K562 (cell line): Measurements from ENCODE around the gene C2orf42. TPM values are rescaled to one million over a fixed set of nuclear protein-coding genes. Genes with fewer than 3 reads are reported as not detected.

Experiments
- ETS1 ChIP-seq: conservative IDR thresholded peaks from 2 replicates; pipeline ENCODE4 v1.6.1; 2011; ENCODE audit warnings: low read depth, mild to moderate bottlenecking, low read length; ENCODE audit not compliant: control insufficient read depth
- NCOA4 ChIP-seq: fragments of 450-650 bp; IDR thresholded peaks from 2 replicates; pipeline ENCODE4 v1.6.1; 2018; ENCODE audit warnings: mild to moderate bottlenecking; ENCODE audit not compliant: partially characterized antibody
- PHF21A ChIP-seq: fragments of 450-650 bp; IDR thresholded peaks from 2 replicates; pipeline ENCODE4 v1.6.1; 2017; ENCODE audit warnings: low read depth, borderline replicate concordance
- PKNOX1 ChIP-seq: fragments of 450-650 bp; IDR thresholded peaks from 2 replicates; pipeline ENCODE4 v1.6.1; 2016
- SMARCA5 ChIP-seq: fragments of 450-650 bp; IDR thresholded peaks from 2 replicates; pipeline ENCODE4 v1.6.1; 2016
- ZNF224 ChIP-seq: sonication (generic); formaldehyde crosslinking; IDR thresholded peaks from 2 replicates; pipeline ENCODE4 v1.8.0; 2022; ENCODE audit warnings: mild to moderate bottlenecking, missing genetic modification reagents
- polyA plus RNA-seq, 8 experiments: library from polyadenylated mRNA; depleted of rRNA in 4 of 8; stranded (reverse) in 5 of 8; unstranded in 3 of 8; fragments of >200 nt; fragmentation: Nextera tagmentation in 2 of 8; fragmentation: Illumina TruSeq in 1 of 8; extraction: Ambion mirVana in 2 of 8; extraction: Trizol in 1 of 8; gene quantifications; 2 replicates each; pipeline versions ENCODE4 v1.2.1 to v1.2.3, GENCODE V29; 2011 to 2014; ENCODE audit warnings: inconsistent platforms in 1 of 8, missing spikeins in 1 of 8
- total RNA-seq, 7 experiments: library from RNA; depleted of rRNA in 6 of 7; stranded (reverse); fragments of >200 nt in 6 of 7; fragmentation: Illumina TruSeq in 2 of 7; extraction: Trizol in 2 of 7; gene quantifications; 2 replicates each; pipeline versions ENCODE4 v1.2.1 to v1.2.3, GENCODE V29; 2011 to 2021; ENCODE audit warnings: low replicate concordance in 1 of 7
- TF ChIP-seq, protein P1 (sequence below): IDR thresholded peaks from 2 replicates; pipeline ENCODE4 v1.6.1; 2012; ENCODE audit warnings: low read depth, low read length, improper control_type of control experiment, borderline replicate concordance
- TF ChIP-seq, protein P2 (sequence below), 2 experiments: fragments of 450-650 bp; IDR thresholded peaks; 2 replicates each; pipeline ENCODE4 v1.6.1; 2016; ENCODE audit warnings: mild to moderate bottlenecking in 2 of 2, borderline replicate concordance in 1 of 2, low read depth in 1 of 2, moderate library complexity in 1 of 2

The C2orf42 gene
- total and polyA plus RNA-seq, 9 of the 15 experiments (the other 6 are each of a cell fraction or from before 2014, with no cell fraction given): 4.6 to 10.9 (median 7.5) TPM

- TF ChIP-seq PKNOX1 (peak; percentile 60), ETS1 (0 out of 2 replicates have a peak, but pooled peaks have one; percentile 43), ZNF224 (CRISPR knock-in tag) (no peak), SMARCA5 (0 out of 2 replicates have a peak, but pooled peaks have one; percentile 13), PHF21A (peak; percentile 82; the same call in 1 of the 2 replicates), NCOA4 (peak; percentile 87)
- TF ChIP-seq, protein P1, sequence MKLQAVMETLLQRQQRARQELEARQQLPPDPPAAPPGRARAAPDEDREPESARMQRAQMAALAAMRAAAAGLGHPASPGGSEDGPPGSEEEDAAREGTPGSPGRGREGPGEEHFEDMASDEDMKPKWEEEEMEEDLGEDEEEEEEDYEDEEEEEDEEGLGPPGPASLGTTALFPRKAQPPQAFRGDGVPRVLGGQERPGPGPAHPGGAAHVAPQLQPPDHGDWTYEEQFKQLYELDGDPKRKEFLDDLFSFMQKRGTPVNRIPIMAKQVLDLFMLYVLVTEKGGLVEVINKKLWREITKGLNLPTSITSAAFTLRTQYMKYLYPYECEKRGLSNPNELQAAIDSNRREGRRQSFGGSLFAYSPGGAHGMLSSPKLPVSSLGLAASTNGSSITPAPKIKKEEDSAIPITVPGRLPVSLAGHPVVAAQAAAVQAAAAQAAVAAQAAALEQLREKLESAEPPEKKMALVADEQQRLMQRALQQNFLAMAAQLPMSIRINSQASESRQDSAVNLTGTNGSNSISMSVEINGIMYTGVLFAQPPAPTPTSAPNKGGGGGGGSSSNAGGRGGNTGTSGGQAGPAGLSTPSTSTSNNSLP: peak; percentile 74; the same call in 1 of the 2 replicates
- TF ChIP-seq, protein P2, sequence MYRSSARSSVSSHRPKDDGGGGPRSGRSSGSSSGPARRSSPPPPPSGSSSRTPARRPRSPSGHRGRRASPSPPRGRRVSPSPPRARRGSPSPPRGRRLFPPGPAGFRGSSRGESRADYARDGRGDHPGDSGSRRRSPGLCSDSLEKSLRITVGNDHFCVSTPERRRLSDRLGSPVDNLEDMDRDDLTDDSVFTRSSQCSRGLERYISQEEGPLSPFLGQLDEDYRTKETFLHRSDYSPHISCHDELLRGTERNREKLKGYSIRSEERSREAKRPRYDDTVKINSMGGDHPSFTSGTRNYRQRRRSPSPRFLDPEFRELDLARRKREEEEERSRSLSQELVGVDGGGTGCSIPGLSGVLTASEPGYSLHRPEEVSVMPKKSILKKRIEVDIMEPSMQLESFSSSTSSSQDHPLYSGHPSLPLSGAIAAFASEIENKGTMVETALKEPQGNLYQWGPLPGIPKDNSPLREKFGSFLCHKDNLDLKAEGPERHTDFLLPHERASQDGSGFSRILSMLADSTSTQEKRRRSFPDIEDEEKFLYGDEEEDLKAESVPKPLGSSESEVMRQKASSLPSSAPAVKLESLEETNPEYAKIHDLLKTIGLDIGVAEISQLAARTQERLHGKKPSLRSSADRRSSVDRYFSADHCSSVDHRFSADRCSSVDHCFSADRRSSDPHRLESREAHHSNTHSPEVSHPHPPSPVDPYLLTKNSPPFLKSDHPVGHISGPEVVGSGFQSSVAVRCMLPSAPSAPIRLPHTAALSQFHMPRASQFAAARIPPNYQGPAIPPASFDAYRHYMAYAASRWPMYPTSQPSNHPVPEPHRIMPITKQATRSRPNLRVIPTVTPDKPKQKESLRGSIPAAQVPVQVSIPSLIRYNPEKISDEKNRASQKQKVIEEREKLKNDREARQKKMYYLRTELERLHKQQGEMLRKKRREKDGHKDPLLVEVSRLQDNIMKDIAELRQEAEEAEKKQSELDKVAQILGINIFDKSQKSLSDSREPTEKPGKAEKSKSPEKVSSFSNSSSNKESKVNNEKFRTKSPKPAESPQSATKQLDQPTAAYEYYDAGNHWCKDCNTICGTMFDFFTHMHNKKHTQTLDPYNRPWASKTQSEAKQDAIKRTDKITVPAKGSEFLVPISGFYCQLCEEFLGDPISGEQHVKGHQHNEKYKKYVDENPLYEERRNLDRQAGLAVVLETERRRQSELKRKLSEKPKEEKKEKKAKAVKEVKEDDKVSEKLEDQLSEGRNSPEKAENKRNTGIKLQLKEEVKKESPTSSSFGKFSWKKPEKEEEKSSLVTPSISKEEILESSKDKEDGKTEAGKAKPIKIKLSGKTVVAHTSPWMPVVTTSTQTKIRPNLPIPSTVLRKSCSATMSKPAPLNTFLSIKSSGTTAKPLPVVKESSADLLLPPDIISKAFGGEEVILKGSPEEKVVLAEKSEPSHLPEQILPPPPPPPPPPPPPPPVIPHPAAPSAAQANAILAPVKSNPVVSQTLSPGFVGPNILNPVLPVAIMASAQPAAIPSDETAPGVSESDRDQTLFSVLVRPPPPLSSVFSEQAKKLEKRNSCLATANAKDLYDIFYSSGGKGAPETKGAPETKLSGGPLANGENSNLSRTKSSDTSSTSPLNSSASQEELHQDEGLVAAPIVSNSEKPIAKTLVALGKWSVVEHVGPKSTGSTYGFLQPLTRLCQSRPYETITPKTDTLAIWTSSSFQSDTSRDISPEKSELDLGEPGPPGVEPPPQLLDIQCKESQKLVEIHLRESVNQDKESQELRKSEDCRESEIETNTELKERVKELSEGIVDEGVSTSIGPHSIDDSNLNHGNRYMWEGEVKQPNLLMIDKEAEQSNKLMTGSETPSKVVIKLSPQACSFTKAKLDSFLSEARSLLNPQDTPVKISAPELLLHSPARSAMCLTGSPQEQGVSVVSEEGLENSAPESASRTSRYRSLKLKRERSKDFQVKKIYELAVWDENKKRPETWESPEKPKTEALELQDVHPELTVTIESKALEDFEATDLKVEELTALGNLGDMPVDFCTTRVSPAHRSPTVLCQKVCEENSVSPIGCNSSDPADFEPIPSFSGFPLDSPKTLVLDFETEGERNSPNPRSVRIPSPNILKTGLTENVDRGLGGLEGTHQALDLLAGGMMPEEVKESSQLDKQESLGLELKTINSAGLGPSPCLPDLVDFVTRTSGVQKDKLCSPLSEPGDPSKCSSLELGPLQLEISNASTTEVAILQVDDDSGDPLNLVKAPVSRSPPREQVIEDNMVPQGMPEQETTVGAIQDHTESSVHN (IDR thresholded peaks at IDR 0.05; ENCODE audit: borderline replicate concordance in 1 of 2, low read depth in 1 of 2): 0 out of 4 replicates have a peak, but pooled peaks have one; percentile 40 to 66
Measured at GRCh38 chr2:70104231-70105111, 86.3 kb downstream of the C2orf42 start (continued).
